Activated naive CD4-positive, alpha-beta T cell (primary cell): Measurements from ENCODE around the gene CD40LG.

Experiments used
- DNase-seq, 4 experiments: peaks; one replicate each; lab custom pipeline; 2025; lab: John Stamatoyannopoulos, UW

Gene CD40LG

GRCh38 chrX:136647677-136648360, at the start of gene CD40LG:
Gene CD40LG, plus strand, starts transcription at chrX:136648158. Its CDS starts 91 bp downstream, at chrX:136648249.
- DNase-seq, result no peak

- no peak for DNase-seq
Observed at GRCh38 chrX:136598631-136599030, 49.3 kb upstream of the CD40LG start.

GRCh38 chrX:136600059-136600458, 47.9 kb upstream of the CD40LG start:
- DNase-seq, result no peak

GRCh38 chrX:136607236-136607635, 40.7 kb upstream of the CD40LG start:
- DNase-seq, result no peak

GRCh38 chrX:136608295-136608933, 39.5 kb upstream of the CD40LG start:
- peak in 3 of 4 experiments; percentile 1 to 52 (median 36) for DNase-seq

GRCh38 chrX:136616987-136617685, 30.8 kb upstream of the CD40LG start:
- DNase-seq, result no peak

- no peak for DNase-seq
Observed at GRCh38 chrX:136619899-136620505, 28.0 kb upstream of the CD40LG start.

GRCh38 chrX:136620780-136621179, 27.2 kb upstream of the CD40LG start:
- no peak for DNase-seq

- DNase-seq, result no peak
Observed at GRCh38 chrX:136622568-136622967, 25.4 kb upstream of the CD40LG start.

- DNase-seq, result no peak
Observed at GRCh38 chrX:136623396-136623795, 24.6 kb upstream of the CD40LG start.

GRCh38 chrX:136625246-136625645, 22.7 kb upstream of the CD40LG start:
- no peak for DNase-seq

- DNase-seq, result no peak
Observed at GRCh38 chrX:136626237-136626636, 21.7 kb upstream of the CD40LG start.

- no peak for DNase-seq
Observed at GRCh38 chrX:136626891-136627290, 21.1 kb upstream of the CD40LG start.

- DNase-seq, result no peak
Observed at GRCh38 chrX:136627409-136627808, 20.5 kb upstream of the CD40LG start.

- DNase-seq, result no peak
Observed at GRCh38 chrX:136629084-136629750, 18.7 kb upstream of the CD40LG start.

GRCh38 chrX:136630881-136631280, 17.1 kb upstream of the CD40LG start:
- no peak for DNase-seq

- no peak for DNase-seq
Observed at GRCh38 chrX:136635235-136635634, 12.7 kb upstream of the CD40LG start.

- DNase-seq, result no peak
Observed at GRCh38 chrX:136636121-136636520, 11.8 kb upstream of the CD40LG start.

GRCh38 chrX:136639506-136640176, 8.3 kb upstream of the CD40LG start:
- no peak for DNase-seq

GRCh38 chrX:136643243-136643642, 4.7 kb upstream of the CD40LG start:
- no peak for DNase-seq

- DNase-seq, result peak in 2 of 4 experiments; percentile 2 to 8
Observed at GRCh38 chrX:136646602-136647239, 1.2 kb upstream of the CD40LG start.
